Measurements from ENCODE around the gene EPDR1.
"Not testable (repeated sequence)": the region's sequence is repeated elsewhere in the genome, so short reads cannot be mapped to it uniquely, and the experiment has no call there.

EPDR1 gene

DNA sequence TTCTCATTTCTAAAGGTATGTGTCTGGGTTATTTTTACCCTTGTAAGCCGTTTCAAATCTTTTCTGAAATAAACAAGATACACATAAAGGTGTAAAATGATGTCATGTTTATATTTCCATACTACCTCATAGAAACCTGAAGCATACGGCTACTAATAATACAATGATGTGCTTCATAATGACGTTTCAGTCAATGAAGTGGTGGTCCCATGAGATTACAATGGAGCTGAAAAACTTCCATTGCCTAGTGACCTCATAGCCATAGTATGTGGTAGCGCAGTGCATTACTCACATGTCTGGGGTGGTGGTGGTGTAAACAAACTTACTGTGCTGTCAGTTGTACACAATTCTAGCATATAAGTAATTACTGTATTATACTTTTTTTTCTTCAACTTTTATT, 24.9 kb downstream of the EPDR1 start:
- Mint-ChIP-seq H3K27me3 (ENCODE audit: low read depth) (no peaks in the 10 kb centered on the region), H3K4me1 (ENCODE audit: low read depth) (no peaks in the 10 kb centered on the region)

DNA sequence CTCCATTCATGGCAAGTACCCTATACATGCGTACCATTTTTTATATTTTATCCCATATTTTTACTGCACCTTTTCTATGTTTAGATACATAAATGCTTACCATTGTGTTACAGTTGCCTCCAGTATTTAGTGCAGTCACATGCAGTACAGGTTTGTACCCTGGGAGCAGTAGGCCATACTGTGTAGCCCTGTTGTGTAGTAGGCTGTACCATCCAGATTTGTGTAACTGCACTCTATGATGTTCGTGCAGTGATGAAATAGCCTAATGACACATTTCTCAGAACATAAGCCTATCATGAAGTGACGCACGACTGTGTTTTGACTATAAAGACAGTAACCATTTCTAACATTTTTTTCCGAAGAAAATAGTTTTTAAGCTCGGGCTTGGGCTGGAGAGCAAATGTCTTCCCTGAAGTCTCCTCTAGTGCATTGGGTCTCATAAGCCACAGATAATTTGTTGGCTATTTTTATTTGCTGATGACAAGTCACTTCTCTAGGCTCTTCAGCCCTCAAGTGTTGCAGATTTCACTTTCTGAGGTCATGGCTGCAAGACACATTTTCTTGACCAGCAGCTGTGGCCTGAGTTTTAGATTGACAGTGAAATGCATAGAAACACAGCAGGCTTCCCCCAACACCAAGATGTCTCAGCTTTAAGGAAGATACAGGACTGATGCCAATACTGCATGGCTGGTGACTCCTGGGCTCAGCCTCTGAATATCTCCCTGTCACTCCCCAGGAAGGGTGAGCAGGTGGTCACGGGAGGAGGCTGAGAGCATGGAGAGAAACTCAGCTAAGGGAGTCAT, 26.9 kb downstream of the EPDR1 start:
- Mint-ChIP-seq H3K4me1 (ENCODE audit: low read depth) (no peaks in the 10 kb centered on the region), H3K27me3 (ENCODE audit: low read depth) (no peaks in the 10 kb centered on the region), H3K27ac (no peak overlapping the region), H3K4me3 (no peak overlapping the region), H3K9me3 (no peaks in the 10 kb centered on the region), H3K36me3 (ENCODE audit: low read depth) (no peaks in the 10 kb centered on the region)

More for the DNA sequence above, 24.9 kb downstream of the EPDR1 start:
- no peaks in the 10 kb centered on the region for H3K9me3 Mint-ChIP-seq
- H3K36me3 Mint-ChIP-seq (ENCODE audit: low read depth), result no peaks in the 10 kb centered on the region
- H3K27ac Mint-ChIP-seq, result no peak overlapping the region
- H3K4me3 Mint-ChIP-seq, result no peak overlapping the region

DNA sequence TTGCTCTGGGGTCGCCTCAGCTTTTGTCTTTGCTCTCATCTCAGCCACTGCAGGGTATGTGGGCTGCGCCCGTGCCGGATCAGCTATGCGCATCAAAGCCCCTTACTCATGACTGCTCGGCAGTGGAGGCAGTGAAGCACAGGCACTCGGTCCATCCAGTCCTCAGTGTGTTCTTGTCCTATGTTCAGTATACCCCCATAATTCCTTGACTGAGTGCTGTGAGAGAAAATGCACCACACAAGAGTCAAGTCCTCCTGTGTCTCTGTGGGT, 27.4 kb downstream of the EPDR1 start:
- Mint-ChIP-seq H3K4me3 (no peak overlapping the region), H3K4me1 (ENCODE audit: low read depth) (no peaks in the 10 kb centered on the region), H3K27me3 (ENCODE audit: low read depth) (no peaks in the 10 kb centered on the region), H3K9me3 (no peaks in the 10 kb centered on the region), H3K27ac (no peak overlapping the region), H3K36me3 (ENCODE audit: low read depth) (no peaks in the 10 kb centered on the region)

DNA sequence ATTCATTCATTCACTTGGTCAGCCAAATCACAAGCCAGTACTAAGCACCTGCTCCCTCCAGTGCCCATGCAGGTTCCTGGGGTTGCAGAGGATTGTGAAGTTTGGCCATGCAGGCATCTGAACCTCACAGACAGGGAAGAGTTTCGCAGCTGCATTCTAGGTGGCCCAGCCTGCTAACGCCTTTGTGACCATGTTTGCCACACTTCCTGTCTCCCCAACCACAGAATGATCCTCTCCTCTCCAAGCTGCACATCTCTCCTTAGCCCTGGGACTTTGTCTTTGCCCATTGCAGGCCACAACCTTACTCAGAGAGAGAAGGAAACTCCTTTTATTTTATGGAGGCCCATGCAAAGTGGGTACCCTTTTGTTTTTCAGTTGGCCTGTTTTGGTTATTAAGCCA, 31.8 kb downstream of the EPDR1 start:
- H3K27ac Mint-ChIP-seq, result no peak overlapping the region
- H3K36me3 Mint-ChIP-seq (ENCODE audit: low read depth), result no peaks in the 10 kb centered on the region
- no peaks in the 10 kb centered on the region for H3K27me3 Mint-ChIP-seq (ENCODE audit: low read depth)
- H3K9me3 Mint-ChIP-seq, result no peaks in the 10 kb centered on the region
- no peaks in the 10 kb centered on the region for H3K4me1 Mint-ChIP-seq (ENCODE audit: low read depth)
- H3K4me3 Mint-ChIP-seq, result no peak overlapping the region

DNA sequence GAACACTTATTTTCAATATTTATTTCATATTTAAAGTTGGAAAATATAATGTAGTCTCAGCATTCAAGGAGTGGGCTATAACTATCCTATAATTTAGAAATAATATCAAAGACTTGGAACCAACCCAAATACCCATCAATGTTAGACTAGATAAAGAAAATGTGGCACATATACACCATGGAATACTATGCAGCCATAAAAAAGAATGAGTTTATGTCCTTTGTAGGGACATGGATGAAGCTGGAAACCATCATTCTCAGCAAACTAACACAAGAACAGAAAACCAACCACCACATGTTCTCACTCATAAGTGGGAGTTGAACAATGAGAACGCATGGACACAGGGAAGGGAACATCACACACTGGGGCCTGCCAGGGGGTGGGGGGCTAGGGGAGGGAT, 33.8 kb downstream of the EPDR1 start:
- H3K4me3 Mint-ChIP-seq; H3K9me3 Mint-ChIP-seq; H3K36me3 Mint-ChIP-seq (ENCODE audit: low read depth); H3K4me1 Mint-ChIP-seq (ENCODE audit: low read depth); H3K27ac Mint-ChIP-seq; H3K27me3 Mint-ChIP-seq (ENCODE audit: low read depth): not testable (repeated sequence)

DNA sequence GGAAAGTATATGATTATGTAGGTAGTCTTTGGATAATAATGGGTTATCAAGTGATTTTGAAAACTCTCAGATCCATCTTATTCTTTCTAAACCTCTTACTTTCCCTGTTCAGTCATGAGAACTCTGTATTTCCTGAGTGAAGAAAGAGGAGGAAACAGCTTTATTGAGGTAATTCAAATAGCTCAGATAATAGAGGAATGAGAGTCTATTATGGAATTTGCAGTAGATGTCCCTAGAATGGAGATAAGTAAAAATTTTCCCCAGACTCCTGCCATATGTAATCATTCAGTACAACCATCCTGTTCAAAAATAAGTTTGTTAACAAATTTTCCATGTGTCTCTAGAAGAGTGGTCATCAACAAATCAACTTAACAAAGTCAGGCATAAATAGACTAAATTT, 36.4 kb downstream of the EPDR1 start:
- H3K9me3 Mint-ChIP-seq, result no peaks in the 10 kb centered on the region
- H3K27me3 Mint-ChIP-seq (ENCODE audit: low read depth), result no peaks in the 10 kb centered on the region
- no peak overlapping the region for H3K4me3 Mint-ChIP-seq
- no peaks in the 10 kb centered on the region for H3K4me1 Mint-ChIP-seq (ENCODE audit: low read depth)
- no peaks in the 10 kb centered on the region for H3K36me3 Mint-ChIP-seq (ENCODE audit: low read depth)
- H3K27ac Mint-ChIP-seq, result no peak overlapping the region

DNA sequence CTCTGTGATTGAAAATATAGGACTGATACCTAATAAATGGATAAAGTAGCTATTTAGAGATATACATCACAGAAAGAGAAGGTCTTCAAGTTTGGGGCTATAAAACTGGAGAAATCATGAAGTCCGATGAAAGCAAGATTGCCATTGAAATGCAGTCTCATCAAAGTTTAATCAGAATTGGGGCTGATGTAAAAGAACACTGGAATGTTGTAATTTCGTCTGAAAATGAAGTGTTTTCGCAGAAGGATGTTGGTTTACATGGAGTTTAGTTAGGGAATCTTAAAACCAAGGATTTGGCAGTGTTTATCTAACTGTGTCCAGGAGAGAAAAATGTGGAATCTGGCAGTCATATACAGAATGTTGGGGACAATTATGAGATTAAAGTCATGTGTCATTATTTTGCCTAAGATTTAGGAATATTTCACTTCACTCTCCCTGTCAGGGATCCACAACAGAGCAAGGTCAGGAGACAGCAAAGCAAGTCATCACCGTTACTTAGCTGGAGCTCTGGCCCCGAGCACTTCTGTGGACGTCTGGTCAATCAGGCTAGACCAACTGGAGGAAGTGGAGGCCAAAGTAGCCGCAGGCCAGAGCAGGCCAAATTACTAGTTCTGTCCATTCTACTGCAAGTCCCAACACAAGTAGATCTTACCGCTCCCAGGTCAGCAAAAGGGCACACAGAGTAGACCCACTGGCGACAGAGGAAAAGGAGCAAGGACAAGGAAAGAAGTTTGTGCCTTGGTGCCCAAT, 37.0 kb downstream of the EPDR1 start:
- Mint-ChIP-seq H3K36me3 (ENCODE audit: low read depth) (no peaks in the 10 kb centered on the region), H3K27me3 (ENCODE audit: low read depth) (no peaks in the 10 kb centered on the region), H3K4me3 (no peak overlapping the region), H3K27ac (no peak overlapping the region), H3K9me3 (no peaks in the 10 kb centered on the region), H3K4me1 (ENCODE audit: low read depth) (no peaks in the 10 kb centered on the region)

DNA sequence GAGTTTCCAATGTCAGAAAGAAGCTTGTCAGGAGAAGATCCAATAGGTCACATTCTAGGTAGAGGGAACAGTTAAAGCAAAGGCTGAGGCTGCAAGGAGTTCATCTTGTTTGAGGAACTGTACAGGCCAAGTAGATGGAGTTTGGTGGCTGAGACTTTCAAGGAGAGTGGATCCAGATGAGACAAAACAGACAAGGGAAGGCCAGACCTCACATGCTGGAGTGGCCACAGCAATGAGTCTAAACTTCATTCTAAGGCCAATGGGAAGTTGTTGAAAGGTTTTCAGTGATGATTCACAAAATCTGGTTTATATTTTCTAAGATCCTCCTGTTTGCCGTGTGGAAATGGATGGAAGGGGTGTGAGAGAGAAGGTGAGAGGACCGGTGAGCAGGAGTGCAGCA, 40.0 kb downstream of the EPDR1 start:
- Mint-ChIP-seq H3K27me3 (ENCODE audit: low read depth) (no peaks in the 10 kb centered on the region), H3K9me3 (no peaks in the 10 kb centered on the region), H3K27ac (no peak overlapping the region), H3K4me3 (no peak overlapping the region), H3K36me3 (ENCODE audit: low read depth) (no peaks in the 10 kb centered on the region), H3K4me1 (ENCODE audit: low read depth) (no peaks in the 10 kb centered on the region)

DNA sequence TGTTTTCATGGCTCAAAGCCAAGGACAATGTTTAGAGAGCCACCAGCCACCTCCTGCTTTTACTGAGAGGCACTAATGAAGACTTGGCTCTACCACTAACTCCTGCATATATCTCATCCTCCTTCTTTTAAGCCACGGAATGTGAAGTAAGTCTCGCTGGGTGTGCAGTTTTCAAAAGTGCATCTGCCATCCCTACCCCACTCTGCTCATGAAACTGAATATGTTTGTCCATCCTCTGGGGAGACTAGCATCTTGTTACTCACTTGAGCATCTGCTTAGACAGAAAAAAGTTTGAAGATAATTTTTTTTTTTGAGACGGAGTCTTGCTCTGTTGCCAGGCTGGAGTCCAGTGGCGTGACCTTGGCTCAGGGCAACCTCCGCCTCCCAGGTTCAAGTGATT, 40.8 kb downstream of the EPDR1 start:
- Mint-ChIP-seq H3K36me3 (ENCODE audit: low read depth) (no peaks in the 10 kb centered on the region), H3K4me1 (ENCODE audit: low read depth) (no peaks in the 10 kb centered on the region), H3K4me3 (no peak overlapping the region), H3K9me3 (no peaks in the 10 kb centered on the region), H3K27me3 (ENCODE audit: low read depth) (no peaks in the 10 kb centered on the region), H3K27ac (no peak overlapping the region)

DNA sequence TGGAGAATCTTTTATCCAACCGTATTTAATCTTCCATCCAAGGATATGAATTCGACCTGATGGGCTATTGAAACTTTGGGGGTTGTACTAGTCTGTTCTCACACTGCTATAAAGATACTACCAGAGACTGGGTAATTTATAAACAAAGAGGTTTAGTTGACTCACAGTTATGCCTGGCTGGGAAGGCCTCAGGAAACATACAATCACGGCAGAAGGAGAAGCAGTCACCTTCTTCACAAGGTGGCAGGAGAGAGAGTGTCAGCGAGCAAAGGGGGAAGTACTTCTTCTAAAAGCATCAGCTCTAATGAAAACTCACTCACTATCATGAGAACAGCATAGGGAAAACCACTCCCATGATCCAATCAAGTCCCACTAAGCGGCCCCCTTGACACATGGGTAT, 43.8 kb downstream of the EPDR1 start:
- H3K9me3 Mint-ChIP-seq, result no peaks in the 10 kb centered on the region
- no peaks in the 10 kb centered on the region for H3K36me3 Mint-ChIP-seq (ENCODE audit: low read depth)
- no peaks in the 10 kb centered on the region for H3K4me1 Mint-ChIP-seq (ENCODE audit: low read depth)
- H3K27ac Mint-ChIP-seq, result no peak overlapping the region
- no peaks in the 10 kb centered on the region for H3K27me3 Mint-ChIP-seq (ENCODE audit: low read depth)
- no peak overlapping the region for H3K4me3 Mint-ChIP-seq

DNA sequence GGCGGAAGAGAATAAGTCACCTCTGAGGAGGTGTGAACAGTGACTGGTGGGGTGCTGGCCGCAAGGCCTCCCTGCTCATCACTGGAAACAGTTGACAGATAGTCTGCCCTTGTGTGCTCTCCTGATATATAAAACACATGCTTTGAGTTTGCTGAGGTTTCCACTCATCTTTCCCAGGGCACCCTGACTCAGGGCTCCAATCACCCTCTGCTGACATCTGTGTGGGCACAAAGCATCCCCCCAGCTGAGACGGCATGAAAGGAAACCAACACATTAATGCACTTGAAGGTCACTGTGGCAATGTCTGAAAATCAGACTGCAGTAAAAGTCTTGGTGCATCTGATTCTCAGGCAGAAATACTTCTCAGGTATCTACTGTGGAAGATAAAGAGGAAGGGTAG, 49.8 kb downstream of the EPDR1 start:
- Mint-ChIP-seq H3K4me1 (ENCODE audit: low read depth) (no peaks in the 10 kb centered on the region), H3K36me3 (ENCODE audit: low read depth) (no peaks in the 10 kb centered on the region), H3K27ac (no peak overlapping the region), H3K9me3 (no peaks in the 10 kb centered on the region), H3K4me3 (no peak overlapping the region), H3K27me3 (ENCODE audit: low read depth) (no peaks in the 10 kb centered on the region)

DNA sequence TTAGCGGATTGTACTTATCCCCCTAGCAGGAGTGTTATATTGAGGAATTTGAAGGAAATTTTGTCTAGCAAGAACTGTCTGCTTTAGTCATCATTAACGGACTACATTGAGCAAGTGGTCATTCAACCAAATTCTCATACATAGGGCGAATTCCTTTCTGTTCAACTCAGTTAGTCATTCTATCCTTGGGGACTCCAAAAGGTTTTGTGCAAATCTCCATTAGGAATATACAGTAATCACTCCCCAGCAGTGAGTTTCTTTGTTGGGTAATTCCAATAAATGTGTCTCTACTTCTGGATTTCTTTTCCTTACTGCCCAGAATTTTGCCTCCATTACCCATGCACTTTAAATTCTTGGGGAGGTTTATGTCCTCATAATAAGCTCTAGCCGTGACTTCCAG, 51.1 kb downstream of the EPDR1 start:
- H3K27ac Mint-ChIP-seq, result no peak overlapping the region
- no peak overlapping the region for H3K4me3 Mint-ChIP-seq
- no peaks in the 10 kb centered on the region for H3K36me3 Mint-ChIP-seq (ENCODE audit: low read depth)
- no peaks in the 10 kb centered on the region for H3K4me1 Mint-ChIP-seq (ENCODE audit: low read depth)
- no peaks in the 10 kb centered on the region for H3K9me3 Mint-ChIP-seq
- no peaks in the 10 kb centered on the region for H3K27me3 Mint-ChIP-seq (ENCODE audit: low read depth)

DNA sequence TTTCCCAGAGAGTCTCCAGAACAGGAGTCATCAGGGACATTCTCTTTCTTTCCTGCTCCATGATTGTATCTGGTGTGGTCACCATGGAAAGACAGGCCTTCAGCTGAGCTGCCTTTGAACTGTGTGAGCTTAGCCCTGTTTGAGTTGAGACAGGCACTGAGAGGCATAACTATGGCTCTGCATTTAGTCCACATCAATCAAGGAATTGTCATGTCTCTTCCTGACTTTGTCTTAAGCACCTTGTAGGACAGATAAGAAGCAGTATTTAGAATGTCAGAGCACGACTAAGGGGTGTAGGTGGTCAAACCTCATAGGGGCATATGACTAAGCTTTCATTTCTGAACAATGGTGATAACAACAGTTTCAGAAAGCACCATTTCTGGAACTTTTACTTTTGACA, 53.5 kb downstream of the EPDR1 start:
- no peaks in the 10 kb centered on the region for H3K36me3 Mint-ChIP-seq (ENCODE audit: low read depth)
- H3K27me3 Mint-ChIP-seq (ENCODE audit: low read depth), result no peaks in the 10 kb centered on the region
- no peaks in the 10 kb centered on the region for H3K4me1 Mint-ChIP-seq (ENCODE audit: low read depth)
- H3K27ac Mint-ChIP-seq, result no peak overlapping the region
- H3K9me3 Mint-ChIP-seq, result no peaks in the 10 kb centered on the region
- H3K4me3 Mint-ChIP-seq, result no peak overlapping the region

DNA sequence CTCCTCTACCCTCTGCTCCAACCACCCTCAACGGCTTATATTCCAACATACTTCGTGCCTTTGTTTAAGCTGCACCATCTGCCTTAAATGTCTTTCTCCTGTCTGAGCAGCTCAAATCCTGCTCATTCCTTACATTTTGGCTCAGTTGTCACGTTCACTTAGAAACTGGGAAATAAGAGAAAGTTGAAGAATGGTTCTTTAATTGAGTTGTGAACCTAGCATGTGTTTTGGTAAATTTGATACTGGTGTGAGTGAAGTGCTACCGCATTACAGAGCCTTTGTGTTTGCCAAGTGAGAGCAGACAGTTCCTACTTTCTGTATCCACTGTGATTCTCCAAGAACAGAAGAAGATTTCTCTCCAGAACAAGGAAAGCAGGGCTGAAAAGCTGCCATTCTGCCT, 54.3 kb downstream of the EPDR1 start:
- H3K4me1 Mint-ChIP-seq (ENCODE audit: low read depth), result no peaks in the 10 kb centered on the region
- no peaks in the 10 kb centered on the region for H3K36me3 Mint-ChIP-seq (ENCODE audit: low read depth)
- no peak overlapping the region for H3K27ac Mint-ChIP-seq
- no peaks in the 10 kb centered on the region for H3K9me3 Mint-ChIP-seq
- H3K27me3 Mint-ChIP-seq (ENCODE audit: low read depth), result no peaks in the 10 kb centered on the region
- no peak overlapping the region for H3K4me3 Mint-ChIP-seq

DNA sequence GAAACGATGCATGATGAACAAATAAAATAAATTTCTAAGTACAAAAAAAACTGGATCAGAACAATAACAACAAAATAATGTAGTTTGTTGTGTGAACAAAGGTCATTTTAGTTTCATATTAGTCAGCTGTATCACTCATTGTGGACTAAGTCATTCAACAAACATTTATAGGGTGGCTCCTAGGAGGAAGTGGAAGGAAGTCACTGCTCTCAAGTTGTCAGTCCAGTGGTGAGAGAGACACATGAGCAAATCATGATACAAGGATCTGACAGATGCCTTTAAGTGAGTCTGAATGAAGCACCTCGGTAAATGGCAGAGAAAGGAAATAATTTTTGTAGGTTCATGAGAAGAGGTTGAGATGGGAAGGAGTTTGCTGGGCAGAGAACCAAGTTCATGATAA, 56.8 kb downstream of the EPDR1 start:
- H3K27me3 Mint-ChIP-seq (ENCODE audit: low read depth), result no peaks in the 10 kb centered on the region
- no peak overlapping the region for H3K27ac Mint-ChIP-seq
- no peaks in the 10 kb centered on the region for H3K9me3 Mint-ChIP-seq
- H3K4me1 Mint-ChIP-seq (ENCODE audit: low read depth), result no peaks in the 10 kb centered on the region
- no peak overlapping the region for H3K4me3 Mint-ChIP-seq
- H3K36me3 Mint-ChIP-seq (ENCODE audit: low read depth), result no peaks in the 10 kb centered on the region
